Loucy (cell line): ENCODE measurements around the gene BMP8B.

Source experiments
- EZH2phosphoT487 ChIP-seq: fragments of 200-600 bp; IDR thresholded peaks from 2 replicates; pipeline ENCODE4 v1.6.1; 2018; ENCODE audit warnings: antibody characterized with exemption, mild to moderate bottlenecking, moderate library complexity, borderline replicate concordance
- TF ChIP-seq, protein P1 (sequence below): fragments of 200-600 bp; sonication (generic); conservative IDR thresholded peaks from 2 replicates; pipeline ENCODE4 v1.5.1; 2014; ENCODE audit warnings: mild to moderate bottlenecking, antibody characterized with exemption, low read length

DNA sequence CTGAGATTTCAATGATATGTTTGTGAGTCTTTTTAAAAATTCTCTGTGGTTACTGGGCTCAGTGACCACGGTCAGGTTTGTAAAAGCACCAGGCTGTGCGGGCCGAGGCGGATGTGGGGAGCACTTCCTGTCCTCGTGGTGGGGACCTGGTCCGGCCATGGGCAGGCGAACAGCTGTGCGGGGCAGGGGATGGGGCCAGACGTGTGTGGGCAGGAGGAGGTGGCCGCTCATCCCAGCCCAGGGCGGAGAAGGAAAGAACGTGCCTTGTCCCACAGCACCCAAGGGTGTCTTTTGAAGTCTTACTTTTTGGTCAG lies 12.3 kb downstream of the BMP8B start:
- TF ChIP-seq, protein P1, sequence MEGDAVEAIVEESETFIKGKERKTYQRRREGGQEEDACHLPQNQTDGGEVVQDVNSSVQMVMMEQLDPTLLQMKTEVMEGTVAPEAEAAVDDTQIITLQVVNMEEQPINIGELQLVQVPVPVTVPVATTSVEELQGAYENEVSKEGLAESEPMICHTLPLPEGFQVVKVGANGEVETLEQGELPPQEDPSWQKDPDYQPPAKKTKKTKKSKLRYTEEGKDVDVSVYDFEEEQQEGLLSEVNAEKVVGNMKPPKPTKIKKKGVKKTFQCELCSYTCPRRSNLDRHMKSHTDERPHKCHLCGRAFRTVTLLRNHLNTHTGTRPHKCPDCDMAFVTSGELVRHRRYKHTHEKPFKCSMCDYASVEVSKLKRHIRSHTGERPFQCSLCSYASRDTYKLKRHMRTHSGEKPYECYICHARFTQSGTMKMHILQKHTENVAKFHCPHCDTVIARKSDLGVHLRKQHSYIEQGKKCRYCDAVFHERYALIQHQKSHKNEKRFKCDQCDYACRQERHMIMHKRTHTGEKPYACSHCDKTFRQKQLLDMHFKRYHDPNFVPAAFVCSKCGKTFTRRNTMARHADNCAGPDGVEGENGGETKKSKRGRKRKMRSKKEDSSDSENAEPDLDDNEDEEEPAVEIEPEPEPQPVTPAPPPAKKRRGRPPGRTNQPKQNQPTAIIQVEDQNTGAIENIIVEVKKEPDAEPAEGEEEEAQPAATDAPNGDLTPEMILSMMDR: no peak
- no peak for TF ChIP-seq EZH2phosphoT487
